CD4-positive, alpha-beta T cell treated with Interleukin-10 for 1 hour (primary cell): Measurements from ENCODE around the gene C1orf216.
"Not testable (repeated sequence)": the region's sequence is repeated elsewhere in the genome, so short reads cannot be mapped to it uniquely, and the experiment has no call there.

ENCODE experiments used
- DNase-seq: peaks from one replicate; pipeline ENCODE4 v3.0.0-alpha.2; 2020

C1orf216 gene

DNA sequence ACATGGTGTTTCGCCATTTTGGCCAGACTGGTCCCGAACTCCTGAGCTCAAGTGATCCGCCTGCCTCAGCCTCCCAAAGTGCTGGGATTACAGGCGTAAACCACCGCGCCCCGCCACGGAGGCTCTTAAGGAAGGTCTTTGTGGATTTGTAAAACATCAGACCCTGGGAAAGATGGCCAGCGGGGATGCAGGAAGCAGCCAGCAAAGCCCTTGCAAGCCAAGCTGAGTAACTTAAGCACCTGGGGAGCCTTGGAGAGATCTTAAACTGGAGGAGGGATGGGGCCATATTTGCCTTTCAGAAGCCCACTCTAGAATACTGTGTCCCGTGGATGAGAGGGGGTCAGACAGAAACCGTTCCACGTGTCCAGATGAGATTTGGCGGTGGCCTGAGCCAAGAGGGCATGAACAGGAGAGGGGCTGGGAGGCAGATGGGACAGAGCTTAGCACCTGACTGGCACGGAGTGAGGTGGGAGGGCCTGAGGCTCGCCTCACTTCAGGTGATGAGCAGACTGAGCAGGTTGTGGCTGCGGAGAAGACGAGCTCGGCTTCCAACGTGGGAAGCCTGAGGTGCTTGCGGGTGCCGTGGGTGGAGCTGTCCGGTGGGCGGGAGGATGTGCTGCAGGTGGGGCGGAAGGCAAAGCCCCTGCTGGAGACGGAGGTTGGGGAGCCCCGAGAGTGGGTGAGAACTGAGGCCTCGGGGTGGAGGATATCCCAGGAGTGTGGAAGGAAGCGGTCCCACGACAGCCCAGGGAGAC is 11.7 kb downstream of the C1orf216 start:
- DNase-seq, result peak; percentile 39

DNA sequence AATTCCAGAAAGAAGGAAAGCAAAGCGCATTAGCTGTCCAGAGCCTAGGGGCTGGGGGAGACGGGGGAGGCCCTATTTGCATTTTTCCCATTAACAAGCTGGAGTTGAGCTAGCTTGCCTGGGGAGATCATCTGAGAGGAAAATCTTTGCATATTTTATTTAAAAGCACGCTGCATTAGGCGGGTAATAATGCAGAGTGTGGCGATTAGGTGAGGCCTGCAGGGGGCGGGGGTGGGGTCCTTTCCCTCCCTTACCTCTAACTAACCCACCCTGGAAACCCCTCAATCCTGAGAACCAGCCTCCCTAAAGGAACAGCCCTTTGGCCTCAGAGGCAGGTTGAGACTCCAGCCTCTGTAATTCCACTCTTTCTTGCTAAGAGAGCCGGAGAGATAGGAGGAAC is 16.2 kb downstream of the C1orf216 start:
- no peak for DNase-seq

DNA sequence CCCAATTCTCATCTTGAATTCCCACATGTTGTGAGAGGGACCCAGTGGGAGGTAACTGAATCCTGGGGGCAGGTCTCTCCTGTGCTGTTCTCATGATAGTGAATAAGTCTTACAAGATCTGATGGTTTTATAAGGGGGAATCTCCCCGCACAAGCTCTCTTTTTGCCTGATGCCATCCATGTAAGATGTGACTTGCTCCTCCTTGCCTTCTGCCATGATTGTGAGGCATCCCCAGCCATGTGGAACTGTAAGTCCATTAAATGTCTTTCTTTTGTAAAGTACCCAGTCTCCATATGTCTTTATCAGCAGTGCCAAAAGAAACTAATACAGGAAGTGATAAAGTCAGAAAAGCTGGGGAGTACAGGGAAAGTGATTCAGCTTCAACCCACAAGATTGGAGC is 19.5 kb downstream of the C1orf216 start:
- DNase-seq, result not testable (repeated sequence)

DNA sequence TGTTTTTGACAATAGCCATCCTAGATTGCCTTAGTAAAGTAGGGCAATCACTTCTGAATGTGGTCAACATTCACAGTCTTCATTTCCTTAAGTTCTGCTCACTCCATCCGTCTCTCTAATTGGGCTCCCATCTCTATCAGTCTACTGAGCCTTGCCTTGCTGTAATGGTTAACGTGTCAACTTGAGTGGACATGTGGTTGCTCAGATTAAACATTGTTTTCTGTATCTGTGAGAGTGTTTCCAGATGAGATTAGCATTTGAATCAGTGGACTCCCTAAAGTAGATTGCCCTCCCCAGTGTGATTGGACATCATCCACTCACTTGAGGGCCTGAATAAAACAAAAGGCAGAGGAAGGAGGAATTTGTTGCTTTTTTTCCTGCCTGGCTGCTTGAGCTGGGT is 26.4 kb downstream of the C1orf216 start:
- DNase-seq, result no peak

DNA sequence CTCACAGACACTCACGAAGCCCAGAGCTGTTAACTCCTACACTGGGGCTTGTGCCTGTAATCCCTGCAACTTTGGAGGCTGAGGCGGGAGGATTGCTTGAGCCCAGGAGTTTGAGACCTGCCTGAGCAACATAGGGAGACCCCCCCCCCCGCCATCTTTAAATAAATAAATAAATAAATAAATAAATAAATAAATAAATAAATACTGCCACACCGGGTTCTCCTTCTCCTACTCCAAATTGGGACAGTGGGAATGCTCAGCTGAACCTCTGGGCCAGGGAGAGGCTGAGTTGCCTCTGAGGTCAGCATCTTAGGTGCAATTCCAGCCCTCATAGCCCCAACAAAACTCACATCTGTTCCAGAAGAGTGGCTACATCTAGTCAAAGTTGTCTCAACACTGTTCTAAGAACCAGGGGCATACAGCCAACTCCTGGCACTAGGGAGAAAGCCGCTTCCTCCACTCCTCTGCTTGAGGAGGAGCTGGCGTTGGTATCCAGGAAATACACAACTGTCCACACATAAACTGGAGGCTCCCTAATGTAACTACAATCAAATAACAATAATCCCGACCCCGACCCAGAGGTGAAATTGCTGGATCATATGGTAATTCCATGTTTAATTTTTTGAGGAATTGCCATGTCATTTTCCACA is 27.0 kb downstream of the C1orf216 start:
- no peak for DNase-seq

DNA sequence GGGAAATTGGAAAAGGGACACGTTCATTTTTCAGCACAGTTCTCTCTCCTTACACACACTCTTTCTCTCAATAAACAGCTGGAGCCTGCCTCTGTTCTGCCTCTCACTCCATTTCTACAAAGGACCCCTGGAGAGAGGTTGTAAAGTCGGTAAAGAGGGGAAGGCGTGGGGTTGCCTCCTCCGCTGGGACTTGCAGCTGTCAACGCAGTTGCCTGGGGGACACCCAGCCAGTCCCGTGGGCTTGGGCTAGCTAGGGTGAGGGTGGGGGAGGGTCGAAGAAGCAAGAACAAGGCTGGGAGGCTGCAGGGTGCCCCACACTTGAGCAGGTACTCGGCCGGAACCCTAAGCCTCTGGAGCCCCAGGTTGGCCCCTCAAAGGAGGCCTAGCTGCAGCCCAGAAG is 27.6 kb downstream of the C1orf216 start:
- no peak for DNase-seq

DNA sequence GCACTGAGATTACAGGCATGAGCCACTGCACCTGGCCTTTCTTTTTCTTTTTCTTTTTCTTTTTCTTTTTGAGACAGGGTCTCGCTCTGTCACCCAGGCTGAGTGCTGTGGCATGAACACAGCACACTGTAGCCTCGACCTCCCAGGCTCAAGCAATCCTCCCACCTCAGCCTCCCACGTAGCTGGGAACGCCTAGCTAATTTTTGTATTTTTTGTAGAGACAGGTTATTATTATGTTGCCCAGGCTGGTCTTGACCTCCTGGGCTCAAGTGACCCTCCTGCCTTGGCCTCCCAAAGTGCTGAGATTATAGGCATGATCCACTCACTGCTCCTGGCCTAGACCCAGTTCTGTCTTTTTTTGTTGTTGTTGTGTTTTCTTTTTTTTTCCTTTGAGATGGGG is 28.6 kb downstream of the C1orf216 start:
- DNase-seq, result not testable (repeated sequence)

DNA sequence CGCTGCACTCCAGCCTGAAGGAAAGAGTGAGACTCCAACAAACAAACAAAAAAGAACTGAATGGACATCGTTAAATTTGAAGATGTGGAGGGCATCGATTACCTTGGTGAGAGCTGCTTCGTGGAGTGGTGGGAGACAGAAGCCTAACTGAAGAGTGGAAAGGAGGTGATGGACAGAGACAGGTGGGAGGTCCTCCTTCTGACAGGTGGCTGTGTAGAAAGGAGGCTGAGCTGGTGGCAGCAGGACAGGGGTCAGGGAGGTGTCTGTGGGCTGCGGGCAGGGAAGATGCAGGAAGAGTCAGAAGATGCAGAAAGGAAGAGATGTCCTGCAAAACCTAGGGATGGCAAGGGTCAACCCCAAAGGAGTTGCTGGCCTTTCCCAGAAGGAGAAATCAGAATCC is 30.5 kb downstream of the C1orf216 start:
- no peak for DNase-seq

DNA sequence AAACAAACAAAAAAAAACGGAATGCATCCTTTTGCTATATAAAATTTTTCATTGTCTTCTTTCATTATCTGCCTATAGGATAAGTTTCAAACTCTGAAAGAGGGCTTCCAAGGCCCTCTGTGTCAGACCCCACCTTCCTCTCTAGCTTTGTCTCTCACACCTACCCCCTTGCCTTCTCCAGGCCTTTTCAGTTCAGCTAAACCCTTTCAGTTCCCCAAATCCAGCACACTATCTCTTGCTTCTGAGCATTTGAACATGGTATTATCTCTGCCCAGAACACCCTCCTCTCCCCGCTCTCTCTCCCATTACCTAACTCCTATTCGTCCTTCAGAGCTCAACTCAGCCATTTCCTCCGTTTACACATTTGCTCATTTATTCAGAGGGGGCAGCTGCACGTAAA is 35.7 kb downstream of the C1orf216 start:
- DNase-seq, result no peak

DNA sequence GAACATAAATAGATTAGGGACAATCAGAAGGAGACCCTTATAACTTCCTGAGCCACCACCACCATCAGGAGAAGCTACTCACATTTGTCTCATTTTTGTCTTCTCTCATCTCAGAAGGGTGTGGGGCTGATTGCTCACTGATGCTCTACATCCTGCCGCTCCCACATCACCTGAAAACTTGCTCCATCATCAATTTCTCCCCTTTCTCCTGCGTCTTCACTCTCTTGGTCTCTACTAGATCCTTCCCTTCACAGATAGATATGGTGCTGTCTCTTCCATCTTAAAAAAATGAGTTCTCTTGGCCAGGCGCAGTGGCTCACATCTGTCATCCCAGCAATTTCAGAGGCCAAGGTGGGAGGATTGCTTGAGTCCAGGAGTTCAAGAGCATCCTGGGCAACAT is 38.4 kb downstream of the C1orf216 start:
- no peak for DNase-seq

DNA sequence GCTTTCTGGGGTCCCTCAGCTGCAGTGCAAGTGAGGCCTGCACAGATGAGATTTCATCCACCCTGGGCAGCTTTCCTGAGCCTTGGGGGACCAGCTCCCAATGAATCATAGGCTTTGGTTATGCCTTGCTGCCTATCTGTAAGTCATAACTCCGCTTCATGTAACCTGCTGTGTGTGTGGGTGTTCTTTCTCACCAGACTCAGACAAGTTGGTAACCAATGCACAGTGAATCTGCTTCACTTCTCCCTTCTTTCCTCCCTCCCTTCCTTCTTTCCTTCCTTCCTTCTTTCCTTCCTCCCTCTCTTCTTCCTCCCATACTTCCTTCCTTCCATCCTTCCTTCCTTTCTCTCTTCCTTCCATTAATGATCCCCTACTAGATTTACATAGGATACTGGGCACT is 42.9 kb downstream of the C1orf216 start:
- DNase-seq, result no peak

DNA sequence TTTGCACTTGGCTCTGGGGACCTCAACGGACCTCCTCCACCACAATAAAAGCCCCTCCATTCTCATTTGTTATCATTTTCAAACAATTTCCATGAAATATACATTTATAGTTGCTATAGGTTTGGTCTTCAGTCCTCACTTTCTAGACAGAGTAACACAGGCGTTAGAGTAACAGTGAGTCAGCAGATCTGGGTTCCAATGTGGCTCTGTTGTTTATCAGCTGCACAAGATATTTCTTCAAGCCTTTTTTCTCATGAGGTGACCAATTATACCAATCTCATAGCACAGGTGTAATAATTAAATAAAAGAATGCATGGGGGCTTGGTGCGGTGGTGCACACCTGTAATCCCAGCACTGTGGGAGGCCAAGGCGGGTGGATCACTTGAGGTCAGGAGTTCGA is 44.6 kb downstream of the C1orf216 start:
- DNase-seq, result no peak

DNA sequence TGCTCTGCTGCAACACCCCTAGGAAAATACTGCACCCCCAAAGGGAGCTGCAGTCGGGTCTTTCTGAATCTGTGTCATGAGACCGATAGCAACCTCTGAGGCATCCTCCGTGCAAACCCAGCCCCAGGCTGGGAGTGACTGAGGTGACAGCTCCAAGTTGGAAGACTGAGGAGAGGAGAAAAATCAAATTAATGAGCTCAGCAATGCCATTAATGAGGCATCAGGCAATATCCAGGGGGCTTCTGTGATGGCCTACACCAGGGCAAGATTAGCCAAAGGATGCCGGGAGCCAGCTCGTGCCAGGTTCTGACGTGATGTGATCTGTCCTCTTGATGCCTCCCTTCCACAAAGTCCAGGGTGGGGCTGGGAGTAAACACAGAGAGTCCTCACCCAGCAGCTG is 46.6 kb downstream of the C1orf216 start:
- DNase-seq, result no peak

DNA sequence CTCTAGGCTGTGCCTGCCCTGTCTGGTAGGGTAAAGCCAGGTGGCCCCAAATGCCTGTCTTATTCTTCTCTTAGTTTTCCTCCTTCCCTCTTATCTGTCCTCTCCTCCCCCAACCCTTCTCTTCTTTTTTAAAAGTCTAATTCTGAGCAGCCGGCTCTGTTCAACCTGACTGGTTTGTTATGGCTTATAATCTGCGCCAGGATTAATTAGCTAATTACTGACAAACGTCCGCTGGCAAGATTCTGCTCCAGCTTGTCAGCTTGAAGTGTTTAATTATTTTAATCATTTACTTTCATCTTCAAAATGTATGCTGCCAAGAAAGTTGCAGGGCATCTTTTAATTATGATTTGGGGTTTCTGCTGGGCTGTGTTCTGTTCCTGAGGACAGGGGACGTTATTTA is 50.2 kb downstream of the C1orf216 start:
- DNase-seq, result no peak

DNA sequence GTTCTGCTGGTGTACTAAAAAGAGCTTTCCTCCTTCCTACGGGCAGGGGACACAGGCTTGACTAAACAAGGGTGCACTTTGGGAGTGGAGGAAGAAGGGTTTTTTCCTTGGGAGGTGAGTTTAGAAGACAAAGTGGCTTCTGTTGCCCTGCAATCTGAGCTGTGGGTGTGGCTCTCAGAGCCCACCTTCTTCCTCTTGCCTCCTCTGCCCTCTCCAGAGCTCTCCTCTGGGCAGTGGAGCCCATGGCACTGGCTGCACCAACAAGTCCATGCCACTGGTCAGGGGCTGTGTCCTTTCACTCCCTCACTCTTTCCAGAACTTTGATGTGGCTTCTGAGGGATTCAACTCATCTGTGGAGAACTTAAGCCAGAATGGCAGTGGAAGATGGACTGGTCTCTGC is 51.8 kb downstream of the C1orf216 start:
- no peak for DNase-seq

DNA sequence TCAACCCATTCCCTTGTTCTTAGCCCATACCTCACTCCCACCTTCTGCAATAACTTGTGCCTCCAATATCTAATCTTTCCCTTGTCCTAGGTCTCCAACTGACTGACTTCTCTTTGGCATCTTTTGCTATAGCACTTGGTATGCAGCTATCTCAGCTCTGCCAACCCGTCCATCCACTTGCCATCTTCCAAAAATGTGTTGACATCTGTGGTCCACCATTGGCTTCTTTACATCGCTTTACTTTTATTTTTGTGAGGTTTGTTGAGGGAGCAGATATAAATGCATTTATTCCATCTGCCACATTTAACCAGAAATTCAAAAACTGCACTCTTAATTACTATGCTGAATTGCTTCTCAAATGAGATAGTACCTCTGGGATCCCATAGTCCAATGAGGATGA is 52.5 kb downstream of the C1orf216 start:
- no peak for DNase-seq
